A673 (cell line): ENCODE results near the gene RCC1.

Experiments
- CTCF ChIP-seq: fragments of 300-800, 200-600 bp; sonication (generic); conservative IDR thresholded peaks from 2 replicates; pipeline ENCODE4 v1.5.1; 2017; ENCODE audit warnings: low read depth, mild to moderate bottlenecking, antibody characterized with exemption, low read length, moderate library complexity, mixed read lengths
- EZH2 ChIP-seq: fragments of 200-600 bp; sonication (generic); IDR thresholded peaks from 2 replicates; pipeline ENCODE4 v1.6.1; 2017; ENCODE audit warnings: borderline replicate concordance, low read depth, mild to moderate bottlenecking, mixed read lengths, antibody characterized with exemption, low read length; ENCODE audit not compliant: poor library complexity, severe bottlenecking

- no peak for TF ChIP-seq CTCF
- no peak for TF ChIP-seq EZH2
These were observed 42.5 kb downstream of the RCC1 start for GRCh38 chr1:28548318-28548717.
